SU-DHL-6 (cell line): ENCODE results near the gene ATOH8.
A peak's percentile ranks its signal among the peaks of the same experiment; 100 is the strongest.

ENCODE experiments used
- H2AFZ ChIP-seq: fragments of 200-600 bp; sonication (generic); 2 replicates; pipeline ENCODE4 v1.6.1; 2014; ENCODE audit warnings: low read depth, mild to moderate bottlenecking, moderate library complexity, mixed read lengths, antibody characterized with exemption, low read length; ENCODE audit not compliant: severe bottlenecking
- H3F3A ChIP-seq: fragments of 200-600 bp; shearing (Covaris generic); 2 replicates; pipeline ENCODE4 v1.6.0; 2016; ENCODE audit warnings: antibody characterized with exemption, mild to moderate bottlenecking; ENCODE audit not compliant: insufficient read depth
- H3K27ac ChIP-seq: fragments of 200-600 bp; sonication (generic); 2 replicates; pipeline ENCODE4 v1.5.1; 2016; ENCODE audit warnings: low read depth, mild to moderate bottlenecking, low read length, moderate library complexity, mixed read lengths
- H3K27me3 ChIP-seq: fragments of 200-600 bp; sonication (generic), shearing (Covaris generic); 2 replicates; pipeline ENCODE4 v1.6.0; 2014; ENCODE audit warnings: mild to moderate bottlenecking, low read length
- H3K36me3 ChIP-seq: fragments of 200-600 bp; sonication (generic); 2 replicates; pipeline ENCODE4 v1.6.1; 2014; ENCODE audit warnings: mild to moderate bottlenecking, low read length, mixed read lengths
- H3K4me2 ChIP-seq: fragments of 300-600, 200-600 bp; shearing (Covaris generic), sonication (generic); 2 replicates; pipeline ENCODE4 v1.6.0; 2014; ENCODE audit warnings: low read length, low read depth, mild to moderate bottlenecking; ENCODE audit not compliant: poor library complexity, severe bottlenecking
- H3K4me3 ChIP-seq: fragments of 200-600 bp; sonication (generic); 2 replicates; pipeline ENCODE4 v1.5.1; 2014; ENCODE audit warnings: antibody characterized with exemption, low read length, mild to moderate bottlenecking, mixed read lengths; ENCODE audit not compliant: insufficient read depth, poor library complexity, severe bottlenecking
- H3K79me2 ChIP-seq: fragments of 200-600 bp; sonication (generic); 2 replicates; pipeline ENCODE4 v1.6.1; 2014; ENCODE audit warnings: mild to moderate bottlenecking, low read length, moderate library complexity; ENCODE audit not compliant: insufficient read depth
- H3K9ac ChIP-seq: fragments of 200-600 bp; sonication (generic); 2 replicates; pipeline ENCODE4 v1.7.0; 2014; ENCODE audit warnings: mild to moderate bottlenecking, low read length
- H3K9me2 ChIP-seq: fragments of 200-600 bp; sonication (generic); replicated peaks from 2 replicates; pipeline ENCODE4 v1.6.1; 2014; ENCODE audit warnings: low read length; ENCODE audit not compliant: insufficient read depth
- H3K9me3 ChIP-seq: fragments of 200-600 bp; sonication (generic); 2 replicates; pipeline ENCODE4 v1.6.1; 2014; ENCODE audit warnings: low read length, mixed read lengths; ENCODE audit not compliant: insufficient read depth
- H4K20me1 ChIP-seq: fragments of 200-600 bp; sonication (generic); 2 replicates; pipeline ENCODE4 v1.6.1; 2014; ENCODE audit warnings: low read depth, mild to moderate bottlenecking, antibody characterized with exemption, low read length, moderate library complexity, mixed read lengths
- EZH2phosphoT487 ChIP-seq: fragments of 200-600 bp; sonication (generic), shearing (Covaris generic); conservative IDR thresholded peaks from 2 replicates; pipeline ENCODE4 v1.6.1; 2018; ENCODE audit warnings: mild to moderate bottlenecking, antibody characterized with exemption, low read length, moderate library complexity, mixed read lengths
- TF ChIP-seq, protein P1 (sequence below): fragments of 200-600 bp; sonication (generic); IDR thresholded peaks from one replicate; pipeline ENCODE4 v1.5.1; 2017; ENCODE audit warnings: antibody characterized with exemption, mild to moderate bottlenecking, low read length, moderate library complexity; ENCODE audit not compliant: insufficient read depth, poor library complexity, severe bottlenecking

ATOH8 gene

DNA sequence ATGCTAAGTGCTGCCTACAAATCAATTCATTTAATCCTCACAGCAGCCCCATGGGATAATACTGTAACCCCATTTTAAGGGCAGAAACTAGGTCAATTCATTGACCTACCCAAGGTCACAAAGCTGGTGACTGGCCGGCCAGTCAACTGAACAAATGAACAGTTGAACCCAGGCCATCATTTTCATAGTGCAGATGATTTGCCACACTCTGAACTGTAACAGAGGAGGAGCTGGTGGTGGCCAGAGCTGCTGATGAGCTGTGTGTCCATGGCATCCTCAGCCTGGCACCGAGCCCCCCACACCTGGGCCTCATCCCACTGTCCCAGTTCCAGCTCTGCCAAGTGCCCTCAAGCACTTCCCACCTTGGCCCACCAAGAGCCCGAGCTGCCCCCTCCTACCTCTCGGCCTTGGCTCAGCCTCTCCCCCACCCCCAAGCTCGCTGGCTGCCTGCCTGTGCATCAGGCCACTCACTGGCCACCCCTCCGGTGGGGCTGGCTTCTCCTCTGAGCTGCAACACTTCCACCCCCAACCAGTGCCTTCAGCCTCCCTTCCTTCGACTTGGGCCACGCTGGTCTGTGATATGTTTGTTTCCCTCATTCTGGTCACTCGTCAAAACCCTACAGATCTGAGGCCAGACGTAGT lies 58.4 kb downstream of the ATOH8 start:
- H3K36me3 ChIP-seq: no peaks in the 10 kb centered on the region
- no peaks in the 10 kb centered on the region for H3K9me3 ChIP-seq
- TF ChIP-seq, protein P1, sequence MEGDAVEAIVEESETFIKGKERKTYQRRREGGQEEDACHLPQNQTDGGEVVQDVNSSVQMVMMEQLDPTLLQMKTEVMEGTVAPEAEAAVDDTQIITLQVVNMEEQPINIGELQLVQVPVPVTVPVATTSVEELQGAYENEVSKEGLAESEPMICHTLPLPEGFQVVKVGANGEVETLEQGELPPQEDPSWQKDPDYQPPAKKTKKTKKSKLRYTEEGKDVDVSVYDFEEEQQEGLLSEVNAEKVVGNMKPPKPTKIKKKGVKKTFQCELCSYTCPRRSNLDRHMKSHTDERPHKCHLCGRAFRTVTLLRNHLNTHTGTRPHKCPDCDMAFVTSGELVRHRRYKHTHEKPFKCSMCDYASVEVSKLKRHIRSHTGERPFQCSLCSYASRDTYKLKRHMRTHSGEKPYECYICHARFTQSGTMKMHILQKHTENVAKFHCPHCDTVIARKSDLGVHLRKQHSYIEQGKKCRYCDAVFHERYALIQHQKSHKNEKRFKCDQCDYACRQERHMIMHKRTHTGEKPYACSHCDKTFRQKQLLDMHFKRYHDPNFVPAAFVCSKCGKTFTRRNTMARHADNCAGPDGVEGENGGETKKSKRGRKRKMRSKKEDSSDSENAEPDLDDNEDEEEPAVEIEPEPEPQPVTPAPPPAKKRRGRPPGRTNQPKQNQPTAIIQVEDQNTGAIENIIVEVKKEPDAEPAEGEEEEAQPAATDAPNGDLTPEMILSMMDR: no peak
- TF ChIP-seq EZH2phosphoT487: no peak
- H4K20me1 ChIP-seq: no peaks in the 10 kb centered on the region
- no peak overlapping the region for H3K4me2 ChIP-seq
- no peaks in the 10 kb centered on the region for H3K27me3 ChIP-seq
- no peaks in the 10 kb centered on the region for H3K9me2 ChIP-seq
- no peak overlapping the region for H3K4me3 ChIP-seq
- no peak overlapping the region for H3K9ac ChIP-seq
- no peaks in the 10 kb centered on the region for H3F3A ChIP-seq
- H3K27ac ChIP-seq: no peak overlapping the region
- H3K79me2 ChIP-seq: no peaks in the 10 kb centered on the region
- H2AFZ ChIP-seq: no peak overlapping the region

DNA sequence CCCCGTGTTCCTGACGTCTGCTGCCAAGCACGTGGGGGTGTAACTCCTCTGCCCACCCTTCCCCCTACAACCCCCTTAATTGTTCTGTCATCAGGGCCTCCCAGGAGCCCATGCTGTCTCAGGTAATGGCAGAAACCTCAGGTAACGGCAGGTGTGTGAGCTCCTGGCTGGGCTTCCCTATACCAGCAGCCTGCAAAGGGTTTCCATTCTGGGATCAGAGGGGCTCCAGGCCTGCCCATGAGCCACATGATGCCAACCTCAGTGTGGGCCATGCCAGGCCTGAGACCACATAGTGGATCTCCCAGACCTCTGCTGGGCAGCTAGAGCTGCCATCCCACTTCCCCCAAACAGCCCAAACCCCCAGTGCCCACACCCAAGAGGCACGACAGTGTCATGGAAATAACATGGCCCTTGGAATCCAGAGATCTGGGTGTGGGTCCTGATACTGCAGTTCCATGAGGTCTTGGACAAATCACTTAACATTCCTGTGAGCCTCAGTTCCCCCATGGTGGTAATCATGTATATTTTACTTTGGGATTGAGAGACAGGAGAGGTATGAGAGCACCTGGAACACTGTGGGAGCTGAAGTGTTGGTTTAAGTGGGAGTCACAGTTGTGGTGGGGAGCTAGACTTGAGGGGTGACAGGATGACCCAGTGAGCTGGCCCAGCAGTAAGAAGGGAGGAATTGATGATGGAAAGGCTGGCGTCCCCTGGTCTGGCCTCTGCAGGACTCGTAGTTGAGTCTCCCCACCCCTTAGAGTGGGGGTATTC lies 59.6 kb downstream of the ATOH8 start:
- Histone ChIP-seq H3K4me3 (no peak overlapping the region), H3K4me2 (no peak overlapping the region), H3K27me3 (no peaks in the 10 kb centered on the region), H3K36me3 (no peaks in the 10 kb centered on the region), H3K27ac (no peak overlapping the region), H2AFZ (no peak overlapping the region), H3K9ac (no peak overlapping the region), H3K9me3 (no peaks in the 10 kb centered on the region), H3F3A (no peaks in the 10 kb centered on the region), H3K79me2 (no peaks in the 10 kb centered on the region), H3K9me2 (no peaks in the 10 kb centered on the region), H4K20me1 (no peaks in the 10 kb centered on the region)
- TF ChIP-seq, protein P1: no peak
- no peak for TF ChIP-seq EZH2phosphoT487

DNA sequence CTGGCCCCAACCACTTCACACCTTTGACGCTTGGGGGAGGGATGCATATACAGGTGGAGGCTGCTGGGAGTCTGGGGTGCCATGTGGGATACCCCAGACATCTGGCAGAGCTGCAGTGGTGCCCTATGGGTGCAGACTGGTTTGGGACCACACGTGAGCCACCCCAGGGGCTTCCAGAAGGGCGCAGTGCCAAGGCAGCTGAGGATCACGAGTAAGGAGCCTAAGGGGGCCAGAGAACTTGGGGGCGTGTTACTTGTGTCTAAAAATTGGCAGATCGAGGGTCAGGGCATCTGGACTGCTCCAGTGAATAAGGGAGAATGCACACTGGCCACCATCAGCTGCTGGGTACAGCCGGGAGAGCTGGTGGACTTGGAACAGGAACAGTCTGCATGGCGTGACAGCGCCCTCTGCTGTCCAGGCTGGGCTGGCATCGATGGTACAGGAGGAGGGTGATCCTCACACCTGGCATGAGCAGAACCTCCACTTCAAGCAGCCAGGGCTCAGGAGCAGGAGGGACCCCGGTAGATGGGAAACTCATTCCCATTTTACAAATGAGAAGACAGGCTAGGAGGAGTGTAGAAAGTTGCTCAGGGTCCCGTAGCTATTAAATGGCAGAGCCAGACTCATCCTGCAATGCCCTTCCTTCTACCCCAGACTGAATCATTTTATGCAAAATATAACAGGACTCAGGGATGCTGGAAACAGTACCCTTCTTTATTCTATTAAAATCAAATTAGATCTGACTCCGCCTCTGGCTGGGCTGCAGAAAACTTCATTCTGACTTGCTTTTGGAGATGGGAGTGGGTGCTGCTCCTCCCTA lies 60.4 kb downstream of the ATOH8 start:
- no peaks in the 10 kb centered on the region for H3K27me3 ChIP-seq
- no peaks in the 10 kb centered on the region for H3K9me2 ChIP-seq
- no peaks in the 10 kb centered on the region for H3K79me2 ChIP-seq
- no peaks in the 10 kb centered on the region for H3K9me3 ChIP-seq
- no peak overlapping the region for H3K27ac ChIP-seq
- no peak overlapping the region for H3K9ac ChIP-seq
- H3K4me2 ChIP-seq: no peak overlapping the region
- H3K4me3 ChIP-seq: no peak overlapping the region
- H4K20me1 ChIP-seq: no peaks in the 10 kb centered on the region
- TF ChIP-seq, protein P1: peak; percentile 86
- TF ChIP-seq EZH2phosphoT487: no peak
- H2AFZ ChIP-seq: no peak overlapping the region
- no peaks in the 10 kb centered on the region for H3F3A ChIP-seq
- no peaks in the 10 kb centered on the region for H3K36me3 ChIP-seq
